Gastrocnemius medialis (tissue), 4 donors: ENCODE measurements around the gene A2ML1. TPM values are rescaled to one million over a fixed set of nuclear protein-coding genes. Genes with fewer than 3 reads are reported as not detected.

ENCODE experiments used
- ATAC-seq, 2 donors: fragments of 150-250 bp; one replicate each; pipeline ENCODE4 v1.9.1; 2016
- DNase-seq, 2 donors: peaks; one replicate each; pipeline ENCODE4 v3.0.0-alpha.2; 2019
- H3K27ac ChIP-seq, 4 donors: fragments of 200-600 bp; sonication (generic); 1 replicate in 1 of 4; 2 replicates in 3 of 4; pipeline ENCODE4 v1.5.1; 2016 to 2018; ENCODE audit warnings: mild to moderate bottlenecking in 2 of 4, moderate library complexity in 1 of 4
- H3K27me3 ChIP-seq, 3 donors: fragments of 200-600 bp; sonication (generic) in 2 of 3; 1 replicate in 1 of 3; 2 replicates in 2 of 3; pipeline versions ENCODE4 v1.5.1 to v1.6.0; 2016 to 2019; ENCODE audit warnings: mild to moderate bottlenecking in 1 of 3, moderate library complexity in 1 of 3
- H3K36me3 ChIP-seq, 2 donors: fragments of 200-600 bp; sonication (generic) in 1 of 2; one replicate each; pipeline ENCODE4 v1.5.1; 2017 to 2018
- H3K4me1 ChIP-seq, 2 donors: fragments of 200-600 bp; sonication (generic) in 1 of 2; one replicate each; pipeline ENCODE4 v1.5.1; 2016 to 2017; ENCODE audit warnings: mild to moderate bottlenecking in 2 of 2
- H3K4me3 ChIP-seq, 4 donors: fragments of 200-600 bp; sonication (generic) in 3 of 4; 1 replicate in 1 of 4; 2 replicates in 3 of 4; pipeline ENCODE4 v1.5.1; 2016 to 2019; ENCODE audit warnings: mild to moderate bottlenecking in 2 of 4
- H3K9me3 ChIP-seq, 3 donors: fragments of 200-600 bp; sonication (generic) in 2 of 3; 1 replicate in 1 of 3; 2 replicates in 2 of 3; pipeline ENCODE4 v1.5.1; 2016 to 2019
- POLR2A ChIP-seq, 2 donors: fragments of 450-650 bp; IDR thresholded peaks; one replicate each; pipeline ENCODE4 v1.6.1; 2017; ENCODE audit warnings: antibody characterized with exemption in 2 of 2, mild to moderate bottlenecking in 2 of 2, moderate library complexity in 2 of 2
- in situ Hi-C, 4 donors: fragments of 200-750 bp; cut with MboI; loops; one replicate each; pipeline versions ENCODE4 v1.15.0 to v1.8.0; 2017; ENCODE audit warnings: low sequenced_read_pairs in 4 of 4
- intact Hi-C: fragments of 100-400 bp; cut with DNase I; formaldehyde crosslinking; loops from one replicate; pipeline ENCODE4 v1.15.1; 2023; ENCODE audit warnings: low total_unique reads
- total RNA-seq, 4 donors: library from RNA; depleted of rRNA; stranded (reverse); fragments of >200 nt; gene quantifications; one replicate each; pipeline versions ENCODE4 v1.1.0 to v1.2.3, GENCODE V29; 2016
- TF ChIP-seq, protein P1 (sequence below), 5 experiments: fragments of 450-650 bp in 3 of 5; fragments of 200-600 bp in 2 of 5; sonication (generic) in 2 of 5; IDR thresholded peaks in 4 of 5; conservative IDR thresholded peaks in 1 of 5; 1 replicate in 4 of 5; 2 replicates in 1 of 5; pipeline ENCODE4 v1.5.1; 2016 to 2019; ENCODE audit warnings: antibody characterized with exemption in 5 of 5, mild to moderate bottlenecking in 3 of 5, moderate library complexity in 3 of 5

A2ML1 gene
- not detected for total RNA-seq

DNA sequence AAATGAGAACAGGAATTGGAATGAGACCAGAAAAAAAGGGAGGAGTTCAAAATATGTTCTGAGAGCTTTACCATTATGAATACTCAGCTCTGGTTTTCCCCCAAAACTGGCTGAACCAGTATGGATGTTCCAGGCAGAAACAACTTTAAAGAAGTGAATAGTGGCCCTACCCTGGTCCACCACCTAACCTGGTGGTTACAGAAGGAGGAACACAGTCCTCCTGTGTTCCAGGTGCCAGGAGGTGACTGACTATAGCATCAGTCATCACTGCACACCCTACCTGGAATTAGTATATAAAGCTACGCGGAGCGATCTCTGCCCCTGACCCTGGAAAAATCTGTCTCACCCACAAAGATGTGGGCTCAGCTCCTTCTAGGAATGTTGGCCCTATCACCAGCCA, at the start of gene A2ML1:
TSS of gene A2ML1 (plus strand) at position 324 of the 400 bp plus-strand sequence. CDS start at position 355, 31 bp downstream.
- DNase-seq: no peak
- H3K4me1 ChIP-seq: no peaks in the 10 kb centered on the region
- intact Hi-C loops (loop anchor here (2.0 kb wide), 1 partner anchor 139 kb away; no protein-coding TSS in a partner anchor), in situ Hi-C loops (no loop called here)
- H3K27me3 ChIP-seq: peaks cover 0 to 2% (median 0%) of the 10 kb centered on the region in 3 donors
- no peaks in the 10 kb centered on the region for H3K36me3 ChIP-seq
- TF ChIP-seq, protein P1, sequence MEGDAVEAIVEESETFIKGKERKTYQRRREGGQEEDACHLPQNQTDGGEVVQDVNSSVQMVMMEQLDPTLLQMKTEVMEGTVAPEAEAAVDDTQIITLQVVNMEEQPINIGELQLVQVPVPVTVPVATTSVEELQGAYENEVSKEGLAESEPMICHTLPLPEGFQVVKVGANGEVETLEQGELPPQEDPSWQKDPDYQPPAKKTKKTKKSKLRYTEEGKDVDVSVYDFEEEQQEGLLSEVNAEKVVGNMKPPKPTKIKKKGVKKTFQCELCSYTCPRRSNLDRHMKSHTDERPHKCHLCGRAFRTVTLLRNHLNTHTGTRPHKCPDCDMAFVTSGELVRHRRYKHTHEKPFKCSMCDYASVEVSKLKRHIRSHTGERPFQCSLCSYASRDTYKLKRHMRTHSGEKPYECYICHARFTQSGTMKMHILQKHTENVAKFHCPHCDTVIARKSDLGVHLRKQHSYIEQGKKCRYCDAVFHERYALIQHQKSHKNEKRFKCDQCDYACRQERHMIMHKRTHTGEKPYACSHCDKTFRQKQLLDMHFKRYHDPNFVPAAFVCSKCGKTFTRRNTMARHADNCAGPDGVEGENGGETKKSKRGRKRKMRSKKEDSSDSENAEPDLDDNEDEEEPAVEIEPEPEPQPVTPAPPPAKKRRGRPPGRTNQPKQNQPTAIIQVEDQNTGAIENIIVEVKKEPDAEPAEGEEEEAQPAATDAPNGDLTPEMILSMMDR (IDR thresholded peaks at IDR 0.05 in 4 of 5, conservative IDR thresholded peaks at IDR 0.05 in 1 of 5): no peak
- no peak for TF ChIP-seq POLR2A (IDR thresholded peaks at IDR 0.05)
- ATAC-seq: no peak
- H3K27ac ChIP-seq: no peak within 1 kb of the TSS
- no peak within 1 kb of the TSS for H3K4me3 ChIP-seq
- H3K9me3 ChIP-seq: peaks cover 0 to 8% (median 0%) of the 10 kb centered on the region in 3 donors

DNA sequence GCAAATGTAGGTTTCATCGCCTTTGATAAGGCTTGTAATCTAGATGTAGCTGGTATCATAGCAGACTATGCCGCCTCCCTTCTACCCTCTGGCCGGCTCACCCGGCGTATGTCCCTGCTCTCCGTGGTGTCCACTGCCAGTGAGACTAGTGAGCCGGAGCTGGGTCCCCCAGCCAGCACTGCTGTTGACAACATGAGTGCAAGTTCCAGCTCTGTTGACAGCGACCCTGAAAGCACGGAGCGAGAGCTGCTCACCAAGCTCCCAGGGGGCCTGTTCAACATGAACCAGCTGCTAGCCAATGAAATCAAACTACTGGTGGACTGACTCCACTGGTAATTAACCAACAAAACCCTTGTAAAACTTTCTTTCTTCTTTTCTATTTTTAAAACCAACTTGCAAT, 49.0 kb upstream of the A2ML1 start:
- intact Hi-C loops: no loop called here
- Histone ChIP-seq H3K9me3 (no peaks in the 10 kb centered on the region), H3K4me1 (no peaks in the 10 kb centered on the region), H3K27ac (no peak overlapping the region), H3K27me3 (no peaks in the 10 kb centered on the region), H3K36me3 (peaks cover 0 to 12% of the 10 kb centered on the region in 2 donors), H3K4me3 (no peak overlapping the region)
- in situ Hi-C loops: no loop called here
- TF ChIP-seq, protein P1 (IDR thresholded peaks at IDR 0.05 in 4 of 5, conservative IDR thresholded peaks at IDR 0.05 in 1 of 5): no peak
- no peak for TF ChIP-seq POLR2A (IDR thresholded peaks at IDR 0.05)
- DNase-seq (no peak), ATAC-seq (no peak)

DNA sequence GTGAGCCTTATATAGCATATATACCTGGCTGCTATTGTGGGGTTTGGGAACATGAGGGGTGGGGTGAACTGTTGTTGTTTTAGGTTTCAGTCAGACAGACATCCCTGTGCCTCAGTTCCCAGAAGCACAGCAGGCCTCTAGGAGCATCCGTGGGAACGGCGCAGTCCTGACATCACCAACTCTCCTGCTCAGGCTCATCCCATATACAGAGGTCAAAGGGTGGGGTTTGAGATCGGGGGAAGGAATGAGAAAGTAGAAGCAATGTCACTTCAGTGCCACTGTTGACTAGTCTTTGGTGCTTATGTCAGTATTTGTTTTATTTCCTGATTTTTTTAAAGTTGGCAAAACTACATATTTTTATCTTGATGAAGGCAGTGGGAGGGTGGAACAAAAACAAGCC, 43.1 kb upstream of the A2ML1 start:
- no peak overlapping the region for H3K4me3 ChIP-seq
- H3K4me1 ChIP-seq: peaks cover 0 to 3% of the 10 kb centered on the region in 2 donors
- in situ Hi-C loops: no loop called here
- H3K27ac ChIP-seq: no peak overlapping the region
- TF ChIP-seq, protein P1 (IDR thresholded peaks at IDR 0.05 in 4 of 5, conservative IDR thresholded peaks at IDR 0.05 in 1 of 5): no peak
- no peak for TF ChIP-seq POLR2A (IDR thresholded peaks at IDR 0.05)
- ATAC-seq (no peak), DNase-seq (no peak)
- intact Hi-C loops: no loop called here
- H3K36me3 ChIP-seq: peaks cover 0 to 17% of the 10 kb centered on the region in 2 donors
- H3K27me3 ChIP-seq: no peaks in the 10 kb centered on the region
- H3K9me3 ChIP-seq: no peaks in the 10 kb centered on the region

DNA sequence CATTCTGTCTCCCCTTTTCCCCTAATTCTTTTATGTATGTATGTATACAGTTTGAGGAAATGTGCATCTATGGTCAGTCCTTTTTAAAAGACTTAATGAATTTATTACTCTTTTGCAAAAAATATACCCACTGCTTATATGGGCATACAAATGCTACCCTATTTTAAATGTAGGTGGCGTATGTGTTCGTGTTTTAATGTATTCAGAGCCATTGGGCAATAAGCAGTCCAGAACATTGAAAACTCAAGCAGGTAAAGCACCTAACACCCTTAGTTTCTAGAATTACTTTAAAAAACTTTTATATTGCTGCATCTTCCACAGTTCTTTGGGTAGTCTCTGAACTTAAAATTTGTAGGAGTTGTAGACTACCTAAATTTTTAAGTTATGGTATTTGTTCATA, 42.6 kb upstream of the A2ML1 start:
- Histone ChIP-seq H3K27ac (no peak overlapping the region), H3K9me3 (no peaks in the 10 kb centered on the region), H3K4me3 (no peak overlapping the region), H3K36me3 (peaks cover 0 to 17% of the 10 kb centered on the region in 2 donors), H3K27me3 (no peaks in the 10 kb centered on the region), H3K4me1 (peaks cover 0 to 3% of the 10 kb centered on the region in 2 donors)
- intact Hi-C loops: no loop called here
- in situ Hi-C loops: no loop called here
- ATAC-seq (no peak), DNase-seq (no peak)
- TF ChIP-seq, protein P1 (IDR thresholded peaks at IDR 0.05 in 4 of 5, conservative IDR thresholded peaks at IDR 0.05 in 1 of 5): no peak
- TF ChIP-seq POLR2A (IDR thresholded peaks at IDR 0.05): no peak

DNA sequence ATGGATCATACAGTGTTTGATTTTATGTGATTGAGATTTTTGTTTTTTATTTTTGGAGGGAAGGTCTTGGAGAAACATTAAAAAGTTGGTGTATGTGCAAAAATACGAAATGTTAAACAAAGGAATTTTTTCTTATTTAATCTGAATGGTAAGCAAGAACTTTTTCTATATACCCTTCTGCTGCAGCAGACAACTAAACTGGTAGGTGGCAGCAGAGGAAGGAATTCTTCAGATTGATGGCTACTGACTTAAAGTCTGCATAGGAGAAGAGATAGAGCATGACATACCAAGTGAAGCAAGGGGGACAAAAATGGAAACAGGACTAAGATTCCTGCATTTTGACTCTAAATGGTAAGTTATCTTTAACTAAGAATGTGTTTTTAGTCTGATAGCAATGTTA, 42.0 kb upstream of the A2ML1 start:
- Histone ChIP-seq H3K36me3 (peaks cover 0 to 17% of the 10 kb centered on the region in 2 donors), H3K27ac (no peak overlapping the region), H3K4me3 (no peak overlapping the region), H3K4me1 (peaks cover 0 to 3% of the 10 kb centered on the region in 2 donors), H3K9me3 (no peaks in the 10 kb centered on the region), H3K27me3 (no peaks in the 10 kb centered on the region)
- intact Hi-C loops (no loop called here), in situ Hi-C loops (no loop called here)
- DNase-seq (no peak), ATAC-seq (no peak)
- TF ChIP-seq, protein P1 (IDR thresholded peaks at IDR 0.05 in 4 of 5, conservative IDR thresholded peaks at IDR 0.05 in 1 of 5): no peak
- no peak for TF ChIP-seq POLR2A (IDR thresholded peaks at IDR 0.05)
